ENCODE measurements around the gene VSIG10. TPM values are rescaled to one million over a fixed set of nuclear protein-coding genes. Genes with fewer than 3 reads are reported as not detected.
"Not testable (repeated sequence)": the region's sequence is repeated elsewhere in the genome, so short reads cannot be mapped to it uniquely, and the experiment has no call there.

The VSIG10 gene
- total RNA-seq, 4 donors from 2014 or later: 9.3 to 22.1 (median 17.0) TPM

- in situ Hi-C loops (cut with MboI; ENCODE audit: low sequenced_read_pairs in 4 of 4): no loop called here
- DNase-seq (no peak), ATAC-seq (no peak)
- Histone ChIP-seq H3K4me1 (no peaks in the 10 kb centered on the region), H3K36me3 (peaks cover 0 to 65% of the 10 kb centered on the region in 2 donors), H3K9me3 (no peaks in the 10 kb centered on the region), H3K4me3 (no peak overlapping the region), H3K27me3 (no peaks in the 10 kb centered on the region), H3K27ac (no peak overlapping the region)
- TF ChIP-seq CTCF (IDR thresholded peaks at IDR 0.05 in 4 of 5, conservative IDR thresholded peaks at IDR 0.05 in 1 of 5): no peak
- intact Hi-C loops (cut with DNase I; ENCODE audit: low total_unique reads): no loop called here
Measured at GRCh38 chr12:118029166-118029565, 74.6 kb downstream of the VSIG10 start.

DNA sequence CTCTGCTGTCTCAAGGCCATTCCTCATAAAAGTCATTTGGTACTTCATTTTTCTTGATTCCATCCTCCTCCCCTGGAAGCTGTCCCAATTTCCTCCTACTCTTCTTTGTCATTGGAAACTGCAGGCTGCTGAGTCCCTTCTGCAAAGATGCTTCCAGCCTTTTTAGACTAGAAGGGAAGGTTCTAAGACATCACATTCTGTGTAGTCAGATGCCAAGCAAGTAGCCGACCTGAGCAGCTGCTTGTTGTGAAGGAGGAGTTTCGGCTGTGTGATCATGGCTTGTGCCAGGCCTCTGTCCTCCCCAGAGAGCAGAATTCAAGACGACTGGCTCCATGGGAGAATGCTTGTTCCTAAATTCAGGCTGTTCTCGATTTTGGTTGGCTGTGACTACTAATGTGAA, 78.6 kb downstream of the VSIG10 start:
- no peak for ATAC-seq
- H3K27me3 ChIP-seq: no peaks in the 10 kb centered on the region
- in situ Hi-C loops (cut with MboI; ENCODE audit: low sequenced_read_pairs in 4 of 4) (no loop called here), intact Hi-C loops (cut with DNase I; ENCODE audit: low total_unique reads) (no loop called here)
- no peak for DNase-seq
- H3K4me1 ChIP-seq: no peaks in the 10 kb centered on the region
- no peak overlapping the region for H3K27ac ChIP-seq
- no peaks in the 10 kb centered on the region for H3K9me3 ChIP-seq
- no peak for TF ChIP-seq POLR2A (IDR thresholded peaks at IDR 0.05)
- no peak for TF ChIP-seq CTCF (IDR thresholded peaks at IDR 0.05 in 4 of 5, conservative IDR thresholded peaks at IDR 0.05 in 1 of 5)
- peaks cover 0 to 49% of the 10 kb centered on the region in 2 donors for H3K36me3 ChIP-seq
- H3K4me3 ChIP-seq: no peak overlapping the region

GRCh38 chr12:118023301-118023860, 80.4 kb downstream of the VSIG10 start:
- no peak for DNase-seq
- intact Hi-C loops (cut with DNase I; ENCODE audit: low total_unique reads): no loop called here
- no peak for ATAC-seq
- Histone ChIP-seq H3K27ac (no peak overlapping the region), H3K9me3 (no peaks in the 10 kb centered on the region), H3K36me3 (peaks cover 0 to 51% of the 10 kb centered on the region in 2 donors), H3K4me3 (no peak overlapping the region), H3K4me1 (no peaks in the 10 kb centered on the region), H3K27me3 (no peaks in the 10 kb centered on the region)
- in situ Hi-C loops (cut with MboI; ENCODE audit: low sequenced_read_pairs in 4 of 4): no loop called here
- TF ChIP-seq POLR2A (IDR thresholded peaks at IDR 0.05) (no peak), CTCF (IDR thresholded peaks at IDR 0.05 in 4 of 5, conservative IDR thresholded peaks at IDR 0.05 in 1 of 5) (no peak)

- H3K4me3 ChIP-seq: no peak overlapping the region
- H3K27me3 ChIP-seq: no peaks in the 10 kb centered on the region
- DNase-seq (no peak), ATAC-seq (no peak)
- in situ Hi-C loops (cut with MboI; ENCODE audit: low sequenced_read_pairs in 4 of 4) (no loop called here), intact Hi-C loops (cut with DNase I; ENCODE audit: low total_unique reads) (no loop called here)
- peaks cover 0 to 51% of the 10 kb centered on the region in 2 donors for H3K36me3 ChIP-seq
- no peak overlapping the region for H3K27ac ChIP-seq
- H3K9me3 ChIP-seq: no peaks in the 10 kb centered on the region
- no peaks in the 10 kb centered on the region for H3K4me1 ChIP-seq
- no peak for TF ChIP-seq POLR2A (IDR thresholded peaks at IDR 0.05)
- TF ChIP-seq CTCF (IDR thresholded peaks at IDR 0.05 in 4 of 5, conservative IDR thresholded peaks at IDR 0.05 in 1 of 5): no peak
Measured at GRCh38 chr12:118022728-118023109, 81.1 kb downstream of the VSIG10 start.

DNA sequence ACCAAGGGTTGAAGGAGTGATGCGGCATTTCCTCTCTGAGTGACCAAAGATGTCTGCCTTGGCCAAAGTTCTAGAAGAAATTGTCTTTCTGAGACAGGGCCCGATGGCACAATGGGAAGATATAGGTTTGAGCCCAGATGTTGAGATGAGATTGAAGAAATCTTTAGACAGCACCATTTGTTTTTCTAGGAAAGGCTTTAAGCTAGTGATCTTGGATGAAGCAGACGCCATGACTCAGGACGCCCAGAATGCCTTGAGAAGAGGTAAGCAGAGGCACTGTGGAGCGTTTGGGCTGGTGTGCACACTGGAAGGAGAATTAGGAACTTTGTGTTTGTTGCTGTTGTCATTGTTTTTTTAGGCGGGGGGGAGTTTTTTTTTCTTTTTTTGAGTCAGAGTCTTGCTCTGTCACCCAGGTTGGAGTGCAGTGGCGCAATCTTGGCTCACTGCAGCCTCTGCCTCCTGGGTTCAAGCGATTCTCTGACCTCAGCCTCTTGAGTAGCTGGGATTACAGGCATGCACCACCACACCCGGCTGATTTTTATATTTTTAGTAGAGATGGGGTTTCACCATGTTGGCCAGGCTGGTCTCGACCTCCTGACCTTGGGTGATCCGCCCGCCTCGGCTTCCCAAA, 81.6 kb downstream of the VSIG10 start:
- in situ Hi-C loops (cut with MboI; ENCODE audit: low sequenced_read_pairs in 4 of 4); H3K9me3 ChIP-seq; H3K4me1 ChIP-seq; DNase-seq; H3K4me3 ChIP-seq; ATAC-seq; H3K27ac ChIP-seq; H3K27me3 ChIP-seq; intact Hi-C loops (cut with DNase I; ENCODE audit: low total_unique reads): not testable (repeated sequence)
- H3K36me3 ChIP-seq: peaks cover 0 to 51% of the 10 kb centered on the region in 2 donors

Data from gastrocnemius medialis (tissue), 4 donors.